HUES64 (cell line): ENCODE measurements around the gene RABL6.
"Not testable (repeated sequence)": the region's sequence is repeated elsewhere in the genome, so short reads cannot be mapped to it uniquely, and the experiment has no call there.

ENCODE experiments used
- H3K27ac ChIP-seq: 2 replicates; pipeline ENCODE4 v1.7.0; 2013; ENCODE audit warnings: low read depth, low read length, inconsistent platforms
- H3K27me3 ChIP-seq: 2 replicates; pipeline ENCODE4 v1.6.1; 2013; ENCODE audit warnings: mild to moderate bottlenecking, low read length; ENCODE audit not compliant: insufficient read depth
- H3K36me3 ChIP-seq: 2 replicates; pipeline ENCODE4 v1.6.1; 2013; ENCODE audit warnings: mild to moderate bottlenecking, low read length; ENCODE audit not compliant: insufficient read depth
- H3K4me1 ChIP-seq: 2 replicates; pipeline ENCODE4 v1.6.1; 2013; ENCODE audit warnings: mild to moderate bottlenecking, low read length, moderate library complexity; ENCODE audit not compliant: insufficient read depth
- H3K4me3 ChIP-seq: 2 replicates; pipeline ENCODE4 v1.5.1; 2013; ENCODE audit warnings: mild to moderate bottlenecking, low read length, moderate library complexity
- H3K9ac ChIP-seq: 2 replicates; pipeline ENCODE4 v1.6.1; 2013; ENCODE audit warnings: mild to moderate bottlenecking, low read depth, low read length
- H3K9me3 ChIP-seq: 2 replicates; pipeline ENCODE4 v1.6.1; 2013; ENCODE audit warnings: low read depth, low read length; ENCODE audit not compliant: insufficient read depth
- WGBS: fragments of 150-250, 120-280 bp; methylation state at CpG from one replicate; pipeline ENCODE4 v1.1.7; 2013; ENCODE audit warnings: missing lambda C conversion rate; 5-methylcytosine and 5-hydroxymethylcytosine counted together

Gene RABL6

GRCh38 chr9:136832581-136832980 is 24.8 kb downstream of the RABL6 start:
- Histone ChIP-seq H3K36me3 (peaks cover 51% of the 10 kb centered on the region), H3K27ac (no peak overlapping the region), H3K9ac (no peak overlapping the region), H3K4me1 (no peaks in the 10 kb centered on the region), H3K4me3 (no peak overlapping the region), H3K27me3 (no peaks in the 10 kb centered on the region), H3K9me3 (no peaks in the 10 kb centered on the region)
- WGBS = 96% methylated on average over 9 of the region's 9 CpGs

GRCh38 chr9:136833381-136834048 is 25.8 kb downstream of the RABL6 start:
- not testable (repeated sequence) for H3K4me1 ChIP-seq, H3K27me3 ChIP-seq, H3K9me3 ChIP-seq, H3K4me3 ChIP-seq, H3K9ac ChIP-seq, H3K27ac ChIP-seq
- H3K36me3 ChIP-seq = peaks cover 45% of the 10 kb centered on the region
- 91% methylated on average over 16 of the region's 16 CpGs for WGBS

- no peak overlapping the region for H3K9ac ChIP-seq
- no peak overlapping the region for H3K27ac ChIP-seq
- H3K27me3 ChIP-seq = no peaks in the 10 kb centered on the region
- peaks cover 39% of the 10 kb centered on the region for H3K36me3 ChIP-seq
- no peaks in the 10 kb centered on the region for H3K4me1 ChIP-seq
- 96% methylated on average over 36 of the region's 36 CpGs for WGBS
- H3K9me3 ChIP-seq = no peaks in the 10 kb centered on the region
- H3K4me3 ChIP-seq = no peak overlapping the region
These were observed 27.6 kb downstream of the RABL6 start for GRCh38 chr9:136835162-136835931.

- H3K4me1 ChIP-seq = peaks cover 4% of the 10 kb centered on the region; the same call in 1 of the 2 replicates
- H3K36me3 ChIP-seq = peaks cover 30% of the 10 kb centered on the region
- H3K27me3 ChIP-seq = no peaks in the 10 kb centered on the region
- no peak overlapping the region for H3K4me3 ChIP-seq
- H3K27ac ChIP-seq = no peak overlapping the region
- no peak overlapping the region for H3K9ac ChIP-seq
- no peaks in the 10 kb centered on the region for H3K9me3 ChIP-seq
- WGBS = 89% methylated on average over 21 of the region's 21 CpGs
These were observed 28.5 kb downstream of the RABL6 start for GRCh38 chr9:136835932-136836904.

GRCh38 chr9:136837146-136837855 is 29.6 kb downstream of the RABL6 start:
- no peak overlapping the region for H3K4me3 ChIP-seq
- WGBS = 92% methylated on average over 27 of the region's 27 CpGs
- H3K9me3 ChIP-seq = no peaks in the 10 kb centered on the region
- H3K4me1 ChIP-seq = peaks cover 9% of the 10 kb centered on the region; the same call in 1 of the 2 replicates
- H3K27ac ChIP-seq = no peak overlapping the region
- H3K27me3 ChIP-seq = no peaks in the 10 kb centered on the region
- H3K36me3 ChIP-seq = peaks cover 20% of the 10 kb centered on the region
- H3K9ac ChIP-seq = no peak overlapping the region

- not testable (repeated sequence) for H3K4me3 ChIP-seq, H3K27me3 ChIP-seq, H3K9ac ChIP-seq, H3K9me3 ChIP-seq, H3K27ac ChIP-seq, H3K4me1 ChIP-seq
- WGBS = 94% methylated on average over 15 of the region's 15 CpGs
- H3K36me3 ChIP-seq = peaks cover 15% of the 10 kb centered on the region
These were observed 30.1 kb downstream of the RABL6 start for GRCh38 chr9:136837856-136838277.

- no peak overlapping the region for H3K27ac ChIP-seq
- H3K4me3 ChIP-seq = no peak overlapping the region
- H3K9ac ChIP-seq = no peak overlapping the region
- H3K36me3 ChIP-seq = peaks cover 15% of the 10 kb centered on the region
- no peaks in the 10 kb centered on the region for H3K27me3 ChIP-seq
- peaks cover 9% of the 10 kb centered on the region; the same call in 1 of the 2 replicates for H3K4me1 ChIP-seq
- H3K9me3 ChIP-seq = no peaks in the 10 kb centered on the region
- 93% methylated on average over 29 of the region's 29 CpGs for WGBS
These were observed 30.8 kb downstream of the RABL6 start for GRCh38 chr9:136838314-136839228.

GRCh38 chr9:136839229-136840139 is 31.7 kb downstream of the RABL6 start:
- H3K27ac ChIP-seq = 0 out of 2 replicates have a peak overlapping the region, but pooled peaks have one; percentile 18
- H3K9me3 ChIP-seq = no peaks in the 10 kb centered on the region
- H3K36me3 ChIP-seq = peaks cover 15% of the 10 kb centered on the region
- H3K9ac ChIP-seq = no peak overlapping the region
- no peaks in the 10 kb centered on the region for H3K27me3 ChIP-seq
- 90% methylated on average over 36 of the region's 36 CpGs for WGBS
- H3K4me1 ChIP-seq = peaks cover 9% of the 10 kb centered on the region; the same call in 1 of the 2 replicates
- H3K4me3 ChIP-seq = no peak overlapping the region

GRCh38 chr9:136840140-136840876 is 32.6 kb downstream of the RABL6 start:
- Histone ChIP-seq H3K9ac (no peak overlapping the region; the same call in 1 of the 2 replicates), H3K4me3 (no peak overlapping the region), H3K36me3 (peaks cover 15% of the 10 kb centered on the region), H3K27ac (peak overlapping the region; percentile 41; the same call in 1 of the 2 replicates), H3K27me3 (no peaks in the 10 kb centered on the region), H3K4me1 (peaks cover 9% of the 10 kb centered on the region; the same call in 1 of the 2 replicates), H3K9me3 (no peaks in the 10 kb centered on the region)
- 69% methylated on average over 32 of the region's 32 CpGs for WGBS
